Pancreas (tissue), 10 donors: ENCODE results near the gene CDH2. TPM values are rescaled to one million over a fixed set of nuclear protein-coding genes. Genes with fewer than 3 reads are reported as not detected.

Source experiments
- ATAC-seq, 4 donors: fragments of 200-7000 bp; cut with Tn5 transposase; one replicate each; pipeline versions ENCODE4 v1.8.0 to v1.9.1; 2020; ENCODE audit warnings: mild to moderate bottlenecking in 4 of 4, moderate library complexity in 4 of 4
- DNase-seq, 6 donors: peaks; one replicate each; pipeline ENCODE4 v3.0.0-alpha.2; 2020
- FAIRE-seq: peaks from 2 replicates; lab custom pipeline; 2012; peaks lifted over from hg19 to GRCh38; lab: Jason Lieb, UNC
- H3K27ac ChIP-seq, 4 donors: fragments of 200-600 bp; sonication (generic); 1 replicate in 3 of 4; 2 replicates in 1 of 4; pipeline versions ENCODE4 v1.5.0 to v1.8.0; 2020
- H3K27me3 ChIP-seq, 4 donors: fragments of 200-600 bp; one replicate each; pipeline ENCODE4 v1.8.0; 2021
- H3K36me3 ChIP-seq, 3 donors: fragments of 200-600 bp; sonication (generic) in 1 of 3; one replicate each; pipeline versions ENCODE4 v1.5.0 to v1.8.0; 2020 to 2021
- H3K4me1 ChIP-seq, 3 donors: fragments of 200-600 bp; one replicate each; pipeline ENCODE4 v1.8.0; 2021
- H3K4me3 ChIP-seq, 4 donors: fragments of 200-600 bp; sonication (generic) in 2 of 4; one replicate each; pipeline versions ENCODE4 v1.5.0 to v1.8.0; 2020 to 2021
- H3K9me3 ChIP-seq, 4 donors: fragments of 200-600 bp; one replicate each; pipeline ENCODE4 v1.8.0; 2021
- CTCF ChIP-seq, 4 donors: fragments of 200-600 bp; sonication (generic) in 3 of 4; IDR thresholded peaks; one replicate each; pipeline versions ENCODE4 v1.5.0 to v1.8.0; 2021; ENCODE audit warnings: antibody characterized with exemption in 4 of 4
- WGBS, 2 donors: extraction: QIAGEN DNeasy Blood & Tissue Kit; methylation state at CpG; one replicate each; pipeline ENCODE4 v1.1.7; 2013; 5-methylcytosine and 5-hydroxymethylcytosine counted together
- intact Hi-C, 3 donors: fragments of 100-400 bp; cut with DNase I; formaldehyde crosslinking; loops; one replicate each; pipeline versions ENCODE4 v1.11.1 to v1.14.2; 2022
- polyA plus RNA-seq, 2 donors: library from polyadenylated mRNA; stranded (reverse); fragments of 200-250 nt; gene quantifications; one replicate each; pipeline ENCODE4 v1.2.3, GENCODE V29; 2013
- total RNA-seq, 6 donors: library from RNA; stranded (reverse); fragmentation: NEBNext Ultra II Directional in 4 of 6; extraction: Animal tissue kit (Norgen Biotek cat#: 25700) in 4 of 6; gene quantifications; one replicate each; pipeline versions ENCODE4 v1.2.1 to v1.2.4, GENCODE V29; 2021 to 2023
- donor health status: healthy with polysubstance abuse.
- donor health status: DM: no; HTN: no; CAD: no; lungs with moderate emphysema.
- donor health status: DM: no; HTN: no; CAD: no.
- donor health status: control.
- donor health status: control.
- donor health status: Bipolar disorder and iron deficiency.
- donor health status: DM: yes; HTN: yes; CAD: no.
- donor health status: DM: no; HTN: no; CAD: no.
- donor health status: DM: no; HTN: no; CAD: no.
- donor health status: DM: yes; HTN: yes; CAD: no.

Gene CDH2
- total and polyA plus RNA-seq, 8 donors: 0.15 to 2.9 (median 0.93) TPM

GRCh38 chr18:27970321-27970720, 206.6 kb downstream of the CDH2 start:
- FAIRE-seq (no peak), ATAC-seq (no peak), DNase-seq (no peak)
- intact Hi-C loops: no loop called here
- no peak overlapping the region for H3K27ac ChIP-seq
- H3K9me3 ChIP-seq: no peaks in the 10 kb centered on the region
- no peaks in the 10 kb centered on the region for H3K4me1 ChIP-seq
- H3K36me3 ChIP-seq: no peaks in the 10 kb centered on the region
- H3K4me3 ChIP-seq: no peak overlapping the region
- no peak for TF ChIP-seq CTCF (IDR thresholded peaks at IDR 0.05)
- no peaks in the 10 kb centered on the region for H3K27me3 ChIP-seq
- WGBS, 2 donors: 22 to 49% methylated on average over 1 of the region's 1 CpG

- ATAC-seq: no peak
- no peak for FAIRE-seq
- Histone ChIP-seq H3K4me3 (no peak overlapping the region), H3K27me3 (no peaks in the 10 kb centered on the region), H3K27ac (no peak overlapping the region), H3K36me3 (no peaks in the 10 kb centered on the region), H3K9me3 (no peaks in the 10 kb centered on the region), H3K4me1 (no peaks in the 10 kb centered on the region)
- intact Hi-C loops: no loop called here
- no peak for DNase-seq
- 42 to 73% methylated on average over 1 of the region's 1 CpG for WGBS, 2 donors
- TF ChIP-seq CTCF (IDR thresholded peaks at IDR 0.05): no peak
Observed at GRCh38 chr18:27969206-27969605, 207.7 kb downstream of the CDH2 start.

- FAIRE-seq (no peak), ATAC-seq (no peak), DNase-seq (no peak)
- Histone ChIP-seq H3K27me3 (no peaks in the 10 kb centered on the region), H3K27ac (no peak overlapping the region), H3K4me1 (no peaks in the 10 kb centered on the region), H3K36me3 (no peaks in the 10 kb centered on the region), H3K9me3 (no peaks in the 10 kb centered on the region), H3K4me3 (no peak overlapping the region)
- no peak for TF ChIP-seq CTCF (IDR thresholded peaks at IDR 0.05)
- 13 to 14% methylated on average over 4 of the region's 4 CpGs for WGBS, 2 donors
- intact Hi-C loops: no loop called here
Observed at GRCh38 chr18:27967913-27968824, 208.8 kb downstream of the CDH2 start.

- intact Hi-C loops: no loop called here
- Histone ChIP-seq H3K27me3 (no peaks in the 10 kb centered on the region), H3K4me1 (no peaks in the 10 kb centered on the region), H3K27ac (no peak overlapping the region), H3K9me3 (no peaks in the 10 kb centered on the region), H3K4me3 (no peak overlapping the region), H3K36me3 (no peaks in the 10 kb centered on the region)
- 70 to 92% methylated on average over 4 of the region's 4 CpGs for WGBS, 2 donors
- no peak for TF ChIP-seq CTCF (IDR thresholded peaks at IDR 0.05)
- FAIRE-seq (no peak), DNase-seq (no peak), ATAC-seq (no peak)
Observed at GRCh38 chr18:27966881-27967280, 210.0 kb downstream of the CDH2 start.

- H3K27ac ChIP-seq: no peak overlapping the region
- DNase-seq (no peak), ATAC-seq (no peak), FAIRE-seq (no peak)
- no peaks in the 10 kb centered on the region for H3K36me3 ChIP-seq
- 4 to 5% methylated on average over 1 of the region's 1 CpG for WGBS, 2 donors
- H3K9me3 ChIP-seq: no peaks in the 10 kb centered on the region
- no peak for TF ChIP-seq CTCF (IDR thresholded peaks at IDR 0.05)
- no peak overlapping the region for H3K4me3 ChIP-seq
- H3K27me3 ChIP-seq: no peaks in the 10 kb centered on the region
- intact Hi-C loops: no loop called here
- H3K4me1 ChIP-seq: no peaks in the 10 kb centered on the region
Observed at GRCh38 chr18:27964811-27965210, 212.1 kb downstream of the CDH2 start.
